Activated effector memory CD4-positive, alpha-beta T cell treated with Interleukin-2 at 50 U/mL for 16 hours (primary cell): ENCODE measurements around the gene PRPSAP1.
"Not testable (repeated sequence)": the region's sequence is repeated elsewhere in the genome, so short reads cannot be mapped to it uniquely, and the experiment has no call there.

ENCODE experiments used
- DNase-seq: peaks from one replicate; pipeline ENCODE4 v3.0.0-alpha.2; 2020

Gene PRPSAP1

DNA sequence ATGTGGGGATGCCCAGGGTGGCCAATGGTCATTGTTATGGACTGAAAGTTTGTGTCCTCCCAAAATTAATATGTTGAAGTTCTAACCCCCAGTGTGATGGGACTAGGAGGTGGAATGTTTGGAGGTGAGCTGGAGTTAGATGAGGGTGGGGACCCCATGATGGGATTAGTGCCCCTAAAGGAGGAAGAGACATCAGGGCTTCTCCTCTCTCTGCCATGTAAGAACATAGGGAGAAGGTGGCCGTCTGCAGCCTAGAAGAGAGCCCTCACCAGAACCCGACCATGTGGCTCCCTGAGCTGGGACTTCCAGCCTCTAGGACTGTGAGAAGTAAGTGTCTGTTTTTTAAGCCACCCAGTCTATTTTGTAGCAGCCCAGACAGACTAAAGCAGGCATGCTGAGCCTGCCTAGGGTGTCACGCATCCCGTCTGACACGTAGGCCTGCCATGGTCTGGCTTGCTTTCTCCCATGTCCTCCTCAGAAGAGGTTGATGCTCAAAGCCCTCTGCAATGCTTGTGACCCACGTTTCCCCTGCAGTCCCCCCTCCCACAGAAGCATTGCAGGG is 4.0 kb upstream of the PRPSAP1 start:
- DNase-seq = no peak

DNA sequence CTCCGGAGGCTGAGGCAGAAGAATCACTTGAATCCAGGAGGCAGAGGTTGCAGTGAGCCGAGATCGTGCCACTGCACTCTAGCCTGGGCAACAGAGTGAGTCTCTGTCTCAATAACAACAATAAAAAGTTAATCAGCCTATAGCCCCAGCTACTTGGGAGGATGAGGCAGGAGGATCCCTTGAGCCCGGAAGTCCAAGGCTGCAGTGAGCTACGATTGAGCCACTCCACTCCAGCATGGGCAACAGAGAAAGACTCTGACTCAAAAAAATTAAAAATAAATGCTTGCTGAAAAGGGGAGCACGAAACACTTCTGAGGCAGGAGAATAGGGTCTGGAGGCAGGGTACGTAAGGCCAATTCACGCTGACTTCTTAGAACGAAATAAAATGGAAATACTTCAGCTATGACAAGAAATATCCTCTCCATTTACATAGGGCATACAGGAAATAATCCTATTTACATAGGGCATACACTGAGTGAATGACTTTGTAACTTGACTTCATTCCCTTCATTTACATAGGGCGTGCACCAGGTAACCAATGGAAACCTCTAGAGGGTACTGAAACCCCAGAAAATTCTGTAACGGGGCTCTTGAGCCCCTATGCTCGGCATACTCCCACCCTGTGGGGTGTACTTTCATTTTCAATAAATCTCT is 3.2 kb upstream of the PRPSAP1 start:
- no peak for DNase-seq

DNA sequence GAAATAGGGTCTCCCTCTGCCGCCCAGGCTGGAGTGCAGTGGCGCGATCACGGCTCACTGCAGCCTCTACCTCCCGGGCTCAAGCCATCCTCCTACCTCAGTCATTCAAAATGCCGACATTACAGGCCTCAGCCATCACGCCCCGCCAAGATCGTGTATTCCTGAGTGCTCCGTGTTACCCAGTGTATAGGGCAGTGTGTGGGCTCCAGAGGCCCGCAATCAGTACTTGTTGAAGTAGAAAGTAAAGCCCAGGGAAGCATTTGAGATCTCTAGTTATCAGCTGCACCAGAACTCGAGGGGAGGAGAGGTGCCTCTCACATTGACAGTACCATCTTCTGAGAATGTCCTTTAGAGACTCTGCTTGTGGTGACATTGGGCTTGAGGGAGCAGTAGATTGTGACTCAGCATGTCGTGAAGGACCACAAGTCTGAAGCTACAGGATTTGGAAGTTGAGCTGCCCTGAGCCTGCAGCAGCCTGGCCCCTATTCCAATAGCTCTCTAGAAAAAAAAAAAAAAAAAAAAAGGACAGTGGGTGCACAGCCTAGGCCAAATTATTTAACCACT is 1.1 kb upstream of the PRPSAP1 start:
- no peak for DNase-seq

- no peak for DNase-seq
Measured at GRCh38 chr17:76354317-76354729, 607 bp upstream of the PRPSAP1 start.

GRCh38 chr17:76353004-76353598 is 615 bp downstream of the PRPSAP1 start:
- DNase-seq = no peak

- no peak for DNase-seq
Measured at GRCh38 chr17:76351526-76352071, 2.1 kb downstream of the PRPSAP1 start.

GRCh38 chr17:76350463-76350862 is 3.3 kb downstream of the PRPSAP1 start:
- no peak for DNase-seq

GRCh38 chr17:76346936-76347335 is 6.8 kb downstream of the PRPSAP1 start:
- DNase-seq = not testable (repeated sequence)

- DNase-seq = no peak
Measured at GRCh38 chr17:76345377-76345974, 8.2 kb downstream of the PRPSAP1 start.

GRCh38 chr17:76343106-76343505 is 10.6 kb downstream of the PRPSAP1 start:
- no peak for DNase-seq

DNA sequence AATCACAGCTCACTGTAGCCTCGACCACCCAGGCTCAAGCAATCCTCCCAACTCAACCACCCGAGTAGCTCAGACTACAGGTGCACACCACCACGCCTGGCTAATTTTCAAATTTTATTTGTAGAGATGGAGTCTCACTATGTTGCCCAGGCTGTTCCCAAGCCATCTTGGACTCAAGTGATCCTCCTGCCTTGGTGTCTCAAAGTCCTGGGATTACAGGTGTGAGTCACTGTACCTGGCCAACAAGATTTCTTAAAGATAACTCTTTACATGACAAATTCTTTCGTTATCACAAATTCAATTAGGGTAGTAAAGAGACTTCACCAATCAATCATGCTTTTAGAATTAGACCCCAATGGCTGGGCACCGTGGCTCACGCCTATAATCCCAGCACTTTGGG is 12.4 kb downstream of the PRPSAP1 start:
- DNase-seq = no peak

GRCh38 chr17:76337413-76337777 is 16.3 kb downstream of the PRPSAP1 start:
- no peak for DNase-seq

GRCh38 chr17:76336756-76337412 is 16.8 kb downstream of the PRPSAP1 start:
- no peak for DNase-seq

DNA sequence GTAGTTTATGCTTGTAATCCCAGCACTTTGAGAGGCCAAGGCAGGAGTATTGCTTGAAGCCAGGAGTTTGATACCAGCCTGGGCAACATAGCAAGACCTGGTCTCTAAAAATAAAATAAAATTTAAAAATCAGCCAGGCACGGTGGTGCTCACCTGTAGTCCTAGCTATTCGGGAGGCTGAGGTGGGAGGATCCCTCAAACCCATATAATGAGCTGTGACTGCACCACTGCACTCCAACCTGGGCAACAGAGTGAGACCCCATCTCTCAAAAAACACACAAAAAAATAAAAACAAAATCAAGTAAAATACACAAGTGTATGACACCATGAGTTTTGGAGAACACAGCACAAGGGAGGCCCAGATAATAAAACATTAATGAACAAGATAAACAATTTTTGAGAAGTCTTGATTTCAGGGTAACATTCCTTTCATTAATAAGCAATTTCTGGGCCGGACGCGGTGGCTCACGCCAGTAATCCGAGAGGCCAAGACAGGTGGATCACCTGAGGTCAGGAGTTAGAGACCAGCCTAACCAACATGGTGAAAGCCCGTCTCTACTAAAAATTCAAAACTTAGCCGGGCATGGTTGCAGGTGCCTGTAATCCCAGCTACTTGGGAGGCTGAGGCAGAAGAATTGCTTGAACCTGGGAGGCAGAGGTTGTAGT is 17.9 kb downstream of the PRPSAP1 start:
- DNase-seq = no peak

DNA sequence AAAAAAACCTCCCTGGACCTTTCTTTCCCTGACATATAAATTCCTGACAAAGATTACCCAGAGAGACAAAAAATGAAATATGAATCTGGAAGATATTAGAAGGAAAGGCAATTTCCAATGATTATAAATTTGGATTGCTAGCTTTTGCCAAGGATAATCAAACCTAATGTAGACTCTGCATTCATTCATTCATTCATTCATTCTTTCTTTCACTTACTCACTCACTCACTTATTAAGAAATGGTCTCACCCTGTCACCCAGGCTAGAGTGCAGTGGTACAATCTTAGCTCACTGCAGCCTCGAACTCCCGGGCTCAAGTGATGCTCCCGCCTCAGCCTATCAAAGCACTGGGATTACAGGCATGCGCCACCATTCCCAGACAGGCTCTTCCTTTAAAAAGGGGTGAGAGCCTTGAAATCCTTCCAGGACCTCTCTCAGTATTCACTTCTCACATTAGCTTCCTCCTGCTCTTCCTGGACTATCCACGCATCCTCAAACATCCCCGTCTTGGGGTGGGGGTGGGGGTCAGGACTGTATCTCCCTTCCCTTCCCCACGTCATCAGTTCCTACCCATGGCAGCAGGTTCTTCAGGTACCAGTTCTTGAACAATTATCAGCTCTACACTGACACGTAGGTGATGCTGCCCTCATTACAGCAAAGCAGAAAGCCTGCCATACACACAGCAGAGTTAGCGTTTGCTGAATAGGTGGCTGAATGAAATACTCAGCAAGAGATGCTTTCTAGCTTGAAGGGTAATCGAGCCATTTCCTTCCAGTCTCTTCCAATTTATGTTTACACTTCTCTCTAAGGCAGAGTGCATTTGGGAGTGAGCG is 19.8 kb downstream of the PRPSAP1 start:
- no peak for DNase-seq

DNA sequence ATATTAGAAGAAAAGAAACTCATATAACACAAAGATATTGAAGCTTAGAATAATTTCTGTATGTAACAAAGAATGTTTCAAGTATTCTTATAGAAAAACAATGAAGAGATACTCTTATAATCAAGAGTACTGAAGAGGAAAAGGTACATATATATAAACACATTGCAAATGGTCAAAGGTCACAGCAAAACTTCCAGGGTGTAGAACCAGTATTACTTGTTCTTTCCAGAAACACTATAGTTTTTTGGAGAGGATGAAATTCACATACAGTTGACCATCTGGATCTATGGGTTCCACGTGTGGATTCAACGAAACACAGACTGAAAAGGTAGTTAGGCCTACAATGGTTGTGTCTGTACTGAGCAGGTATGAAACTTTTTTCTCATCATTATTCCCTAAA is 22.6 kb downstream of the PRPSAP1 start:
- DNase-seq = no peak

- no peak for DNase-seq
Measured at GRCh38 chr17:76329664-76330063, 24.1 kb downstream of the PRPSAP1 start.

DNA sequence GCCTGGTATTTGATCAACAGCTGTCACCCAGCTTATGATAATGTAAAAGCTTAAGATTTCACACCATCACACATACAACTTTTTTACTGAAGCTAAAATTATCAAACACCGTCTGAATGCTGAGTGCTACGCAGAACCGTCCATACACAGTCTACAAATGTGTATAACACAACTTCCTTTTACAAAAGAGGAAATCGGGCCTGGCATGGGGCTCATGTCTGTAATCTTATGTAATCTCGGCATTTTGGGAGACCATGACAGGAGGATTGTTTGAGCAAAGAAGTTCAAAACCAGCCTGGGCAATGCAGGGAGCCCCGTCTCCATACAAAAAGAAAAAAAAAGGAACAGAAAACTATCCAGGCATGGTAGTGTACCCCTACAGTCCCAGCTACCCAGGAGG is 26.0 kb downstream of the PRPSAP1 start:
- DNase-seq = no peak

DNA sequence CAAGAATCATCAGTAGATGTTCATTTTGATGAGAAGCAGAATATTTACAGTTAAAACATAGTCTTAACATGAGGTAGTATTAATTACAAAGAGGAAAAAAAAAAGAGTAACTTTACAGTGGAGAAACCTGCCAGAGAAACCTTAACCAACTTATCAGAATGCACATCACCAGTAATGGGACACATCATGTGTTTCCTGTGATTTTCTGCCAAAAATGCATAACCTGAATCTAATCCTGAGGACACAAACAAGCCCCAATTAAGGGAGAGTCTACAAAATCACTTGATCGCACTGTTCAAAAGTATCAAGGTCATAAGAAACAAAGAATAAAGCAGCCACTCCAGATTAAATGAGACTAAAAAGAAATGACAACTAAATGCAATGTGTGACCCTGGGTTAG is 27.4 kb downstream of the PRPSAP1 start:
- DNase-seq = no peak

GRCh38 chr17:76318586-76318985 is 35.1 kb downstream of the PRPSAP1 start:
- DNase-seq = no peak

DNA sequence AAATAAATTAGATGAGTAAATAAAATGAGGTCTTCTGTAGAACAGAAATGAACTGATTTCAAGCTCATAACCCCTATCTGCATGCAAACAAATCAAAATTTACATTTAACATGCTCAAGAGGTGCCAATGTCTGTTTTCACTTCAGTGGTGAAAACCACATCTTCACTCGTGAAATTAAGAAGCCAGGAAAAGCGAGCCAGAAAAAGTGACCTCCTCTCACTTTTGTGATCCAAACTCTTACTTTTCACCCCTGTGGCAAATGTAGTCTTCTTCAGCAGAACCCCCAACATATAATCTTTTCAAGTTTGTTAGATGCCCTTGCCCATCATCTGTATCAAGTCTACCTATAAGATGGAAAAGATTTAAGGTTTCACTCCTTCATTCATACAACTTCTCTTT is 36.2 kb downstream of the PRPSAP1 start:
- no peak for DNase-seq
